GM10248 (cell line): ENCODE results near the gene SPANXN2.
"Not testable (repeated sequence)": the region's sequence is repeated elsewhere in the genome, so short reads cannot be mapped to it uniquely, and the experiment has no call there.

Experiments used
- CTCF ChIA-PET: fragments of 300-600 bp; sonication (Branson Sonifier 250); formaldehyde crosslinking; extraction: SDS; loops from one replicate; lab custom pipeline; 2021; ENCODE audit warnings: antibody characterized with exemption; lab: Yijun Ruan, JAX
- POLR2A ChIA-PET: fragments of 350-650 bp; sonication (Branson Sonifier 250); formaldehyde crosslinking; extraction: SDS; loops from one replicate; lab custom pipeline; 2020; ENCODE audit warnings: antibody characterized with exemption; lab: Yijun Ruan, JAX
- DNase-seq: peaks from one replicate; pipeline ENCODE4 v3.0.0; 2012; ENCODE audit errors: extremely low spot score
- TF ChIP-seq, protein P1 (sequence below): IDR thresholded peaks from 2 replicates; pipeline ENCODE4 v1.5.1; 2012; ENCODE audit warnings: mild to moderate bottlenecking, low read depth; ENCODE audit errors: extremely low read depth, missing control alignments, control extremely low read depth

SPANXN2 gene, protein sequence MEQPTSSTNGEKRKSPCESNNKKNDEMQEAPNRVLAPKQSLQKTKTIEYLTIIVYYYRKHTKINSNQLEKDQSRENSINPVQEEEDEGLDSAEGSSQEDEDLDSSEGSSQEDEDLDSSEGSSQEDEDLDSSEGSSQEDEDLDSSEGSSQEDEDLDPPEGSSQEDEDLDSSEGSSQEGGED

DNA sequence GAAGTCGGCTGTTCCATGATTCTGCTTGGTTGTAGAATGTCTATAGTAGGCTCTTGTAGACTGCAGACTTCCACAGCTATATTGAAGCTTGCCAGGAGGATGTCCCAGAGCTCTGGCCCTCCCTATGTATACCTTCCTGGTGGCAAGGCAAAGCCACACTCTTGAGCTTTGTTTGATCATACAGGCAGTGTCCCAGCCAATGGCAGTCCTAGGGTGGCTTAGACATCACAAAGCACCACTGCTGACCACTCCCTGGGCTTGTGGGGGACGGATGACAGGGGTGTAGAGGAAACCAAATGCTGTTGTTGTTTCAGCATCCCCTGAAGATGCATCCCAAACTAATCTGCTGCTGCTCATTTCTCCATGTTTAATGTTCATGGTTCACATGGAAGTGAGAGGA is at the start of gene SPANXN2:
Gene SPANXN2, minus strand, starts transcription at position 101 of the 400 bp plus-strand sequence. Its CDS starts 84 bp downstream, at position 17.
- CTCF ChIA-PET, POLR2A ChIA-PET, DNase-seq: not testable (repeated sequence)

DNA sequence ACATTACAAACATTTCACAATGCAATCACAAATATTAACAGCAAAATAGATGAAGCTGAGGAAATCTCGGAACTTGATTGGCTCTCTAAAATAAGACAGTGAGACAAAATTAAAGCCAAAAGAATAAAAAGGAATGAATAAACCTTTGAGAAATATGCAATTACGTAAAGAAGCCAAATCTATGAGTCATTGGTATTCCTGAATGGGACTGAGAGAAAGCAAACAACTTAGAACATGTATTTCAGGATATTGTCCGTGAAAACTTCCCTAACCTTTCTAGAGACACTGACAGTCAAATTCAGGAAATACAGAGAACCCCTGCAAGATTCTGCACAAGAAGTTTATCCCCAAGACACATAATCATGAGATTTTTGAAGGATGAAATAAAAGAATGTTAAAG is 48.4 kb upstream of the SPANXN2 start:
- TF ChIP-seq, protein P1, sequence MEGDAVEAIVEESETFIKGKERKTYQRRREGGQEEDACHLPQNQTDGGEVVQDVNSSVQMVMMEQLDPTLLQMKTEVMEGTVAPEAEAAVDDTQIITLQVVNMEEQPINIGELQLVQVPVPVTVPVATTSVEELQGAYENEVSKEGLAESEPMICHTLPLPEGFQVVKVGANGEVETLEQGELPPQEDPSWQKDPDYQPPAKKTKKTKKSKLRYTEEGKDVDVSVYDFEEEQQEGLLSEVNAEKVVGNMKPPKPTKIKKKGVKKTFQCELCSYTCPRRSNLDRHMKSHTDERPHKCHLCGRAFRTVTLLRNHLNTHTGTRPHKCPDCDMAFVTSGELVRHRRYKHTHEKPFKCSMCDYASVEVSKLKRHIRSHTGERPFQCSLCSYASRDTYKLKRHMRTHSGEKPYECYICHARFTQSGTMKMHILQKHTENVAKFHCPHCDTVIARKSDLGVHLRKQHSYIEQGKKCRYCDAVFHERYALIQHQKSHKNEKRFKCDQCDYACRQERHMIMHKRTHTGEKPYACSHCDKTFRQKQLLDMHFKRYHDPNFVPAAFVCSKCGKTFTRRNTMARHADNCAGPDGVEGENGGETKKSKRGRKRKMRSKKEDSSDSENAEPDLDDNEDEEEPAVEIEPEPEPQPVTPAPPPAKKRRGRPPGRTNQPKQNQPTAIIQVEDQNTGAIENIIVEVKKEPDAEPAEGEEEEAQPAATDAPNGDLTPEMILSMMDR = no peak
- POLR2A ChIA-PET = no interaction called here
- CTCF ChIA-PET = no interaction called here
- no peak for DNase-seq

DNA sequence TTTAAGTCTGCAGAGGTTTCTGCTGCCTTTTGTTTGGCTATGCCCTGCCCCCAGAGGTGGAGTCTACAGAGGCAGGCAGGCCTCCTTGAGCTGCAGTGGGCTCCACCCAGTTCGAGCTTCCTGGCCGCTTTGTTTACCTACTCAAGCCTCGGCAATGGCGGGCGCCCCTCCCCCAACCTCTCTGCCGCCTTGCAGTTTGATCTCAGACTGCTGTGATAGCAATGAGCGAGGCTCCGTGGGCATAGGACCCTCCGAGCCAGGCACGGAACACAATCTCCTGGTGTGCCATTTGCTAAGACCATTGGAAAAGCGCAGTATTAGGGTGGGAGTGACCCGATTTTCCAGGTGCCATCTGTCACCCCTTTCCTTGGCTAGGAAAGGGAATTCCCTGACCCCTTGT is 47.2 kb upstream of the SPANXN2 start:
- DNase-seq, POLR2A ChIA-PET, CTCF ChIA-PET: not testable (repeated sequence)

DNA sequence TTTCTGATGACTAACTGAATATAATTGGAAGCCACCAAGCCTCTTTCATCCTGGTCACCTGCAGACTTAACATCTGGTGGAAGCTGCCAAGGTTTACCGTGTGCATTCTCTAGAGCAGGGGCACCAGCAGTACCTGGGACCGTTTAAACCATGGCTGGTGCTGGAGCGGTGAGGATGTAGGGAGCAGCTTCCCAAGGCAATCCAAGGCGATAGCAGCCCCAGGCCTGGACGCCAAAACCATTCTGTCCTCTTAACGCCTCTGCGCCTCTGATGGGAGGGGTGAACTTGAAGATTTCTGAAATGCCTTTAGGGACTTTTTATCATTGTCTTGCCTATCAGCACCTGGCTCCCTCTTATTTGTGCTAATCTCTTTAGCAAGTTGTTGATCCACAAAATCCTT is 37.3 kb upstream of the SPANXN2 start:
- no peak for DNase-seq
- ChIA-PET CTCF (no interaction called here), POLR2A (no interaction called here)
- TF ChIP-seq, protein P1 = no peak

DNA sequence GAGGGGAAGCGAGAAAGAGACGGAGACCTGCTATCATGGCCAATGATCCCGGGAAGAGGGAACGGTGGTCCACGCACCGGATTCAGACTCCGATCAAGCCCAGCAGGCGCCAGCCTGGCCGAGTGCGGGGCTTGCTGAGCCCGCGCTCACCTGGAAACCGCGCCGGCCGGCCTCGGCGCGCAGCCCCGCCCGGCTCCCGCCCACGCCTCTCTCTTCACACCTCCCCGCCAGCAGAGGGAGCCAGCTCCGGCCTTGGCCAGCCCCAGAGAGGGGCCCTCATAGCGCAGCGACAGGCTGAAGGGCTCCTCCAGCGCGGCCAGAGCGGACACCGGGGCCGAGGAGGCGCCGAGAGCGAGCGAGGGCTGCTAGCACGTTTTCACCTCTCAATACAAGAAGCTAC is 36.8 kb upstream of the SPANXN2 start:
- TF ChIP-seq, protein P1 = no peak
- ChIA-PET CTCF (no interaction called here), POLR2A (no interaction called here)
- DNase-seq = no peak

DNA sequence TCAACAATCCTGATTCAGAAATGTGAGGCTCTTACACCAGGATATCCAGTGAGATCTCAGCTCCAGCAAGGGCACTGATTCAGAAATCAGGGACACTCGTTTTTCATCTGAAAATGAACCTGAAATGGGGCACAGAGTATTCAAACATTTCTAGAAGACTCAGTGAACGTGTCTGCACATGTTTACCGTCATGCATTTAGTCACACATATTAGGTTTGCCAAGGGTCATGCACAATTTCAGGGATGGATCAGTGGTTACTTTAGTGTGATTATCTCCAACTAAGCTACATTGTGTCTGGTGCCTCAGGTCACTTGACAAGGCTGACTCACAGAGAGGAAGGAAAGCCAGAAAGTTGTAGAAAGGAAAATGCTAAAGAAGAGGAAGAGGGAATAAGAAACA is 33.6 kb upstream of the SPANXN2 start:
- DNase-seq = no peak
- TF ChIP-seq, protein P1 = no peak
- ChIA-PET POLR2A (no interaction called here), CTCF (no interaction called here)

DNA sequence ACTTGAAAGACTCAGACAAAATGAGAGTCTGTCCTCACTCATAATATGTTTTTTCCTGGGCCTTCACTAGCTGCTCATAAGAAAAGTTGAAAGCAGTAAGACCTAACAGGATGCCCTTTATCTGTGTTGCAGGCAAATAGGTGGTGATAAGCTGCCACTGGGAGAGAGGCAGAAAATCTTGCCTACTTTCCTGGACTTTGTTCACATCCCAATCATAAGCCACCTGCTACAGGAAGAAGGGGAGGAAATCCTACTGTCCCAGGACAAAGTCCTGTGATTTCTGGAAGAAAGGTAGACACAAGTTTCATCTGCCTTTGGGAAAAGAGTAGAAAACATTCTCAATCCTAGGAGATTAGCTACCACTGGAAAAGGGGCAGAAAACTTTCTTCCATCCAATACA is 13.3 kb upstream of the SPANXN2 start:
- TF ChIP-seq, protein P1 = no peak
- POLR2A ChIA-PET = no interaction called here
- DNase-seq = no peak
- CTCF ChIA-PET = no interaction called here

DNA sequence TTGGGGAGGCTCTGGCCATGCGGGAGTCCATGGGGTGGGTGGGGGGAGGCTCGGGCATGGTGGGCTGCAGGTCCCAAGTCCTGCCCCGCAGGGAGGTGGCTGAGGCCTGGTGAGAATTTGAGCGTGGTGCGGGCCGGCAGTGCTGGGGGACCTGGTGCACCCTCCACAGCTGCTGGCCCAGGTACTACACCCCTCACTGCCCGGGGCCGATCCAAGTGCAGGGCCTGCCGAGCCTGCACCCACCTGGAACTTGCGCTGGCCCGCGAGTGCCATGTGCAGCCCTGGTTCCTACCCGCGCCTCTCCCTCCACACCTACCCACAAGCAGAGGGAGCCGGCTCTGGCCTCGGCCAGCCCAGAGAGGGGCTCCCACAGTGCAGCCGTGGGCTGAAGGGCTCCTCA is 5.7 kb upstream of the SPANXN2 start:
- DNase-seq = no peak
- CTCF ChIA-PET = no interaction called here
- POLR2A ChIA-PET = no interaction called here
- TF ChIP-seq, protein P1 = no peak
